Liver (tissue), 3 donors: ENCODE results near the gene GTF2H1.

ENCODE experiments used
- FOXA1 ChIP-seq: IDR thresholded peaks from 2 replicates; pipeline ENCODE4 v1.6.1; 2016; ENCODE audit warnings: antibody characterized with exemption
- FOXA2 ChIP-seq: IDR thresholded peaks from 2 replicates; pipeline ENCODE4 v1.6.1; 2016; ENCODE audit warnings: antibody characterized with exemption
- RAD21 ChIP-seq, 2 donors: IDR thresholded peaks; 2 replicates each; pipeline ENCODE4 v1.6.1; 2016; ENCODE audit warnings: antibody characterized with exemption in 2 of 2, mild to moderate bottlenecking in 2 of 2
- SP1 ChIP-seq: IDR thresholded peaks from 2 replicates; pipeline ENCODE4 v1.6.1; 2018; ENCODE audit warnings: antibody characterized with exemption, mild to moderate bottlenecking
- TAF1 ChIP-seq: conservative IDR thresholded peaks from 2 replicates; pipeline ENCODE4 v1.6.1; 2016; ENCODE audit warnings: antibody characterized with exemption, mild to moderate bottlenecking
- YY1 ChIP-seq: IDR thresholded peaks from 2 replicates; pipeline ENCODE4 v1.6.1; 2016; ENCODE audit warnings: antibody characterized with exemption, mild to moderate bottlenecking
- TF ChIP-seq, protein P1 (sequence below): fragments of 150-350 bp; IDR thresholded peaks from 2 replicates; pipeline ENCODE4 v1.5.1; 2017; ENCODE audit warnings: improper control_type of control experiment, low read depth, low read length; ENCODE audit not compliant: missing input control
- donor health status: healthy.
- donor health status: healthy.

DNA sequence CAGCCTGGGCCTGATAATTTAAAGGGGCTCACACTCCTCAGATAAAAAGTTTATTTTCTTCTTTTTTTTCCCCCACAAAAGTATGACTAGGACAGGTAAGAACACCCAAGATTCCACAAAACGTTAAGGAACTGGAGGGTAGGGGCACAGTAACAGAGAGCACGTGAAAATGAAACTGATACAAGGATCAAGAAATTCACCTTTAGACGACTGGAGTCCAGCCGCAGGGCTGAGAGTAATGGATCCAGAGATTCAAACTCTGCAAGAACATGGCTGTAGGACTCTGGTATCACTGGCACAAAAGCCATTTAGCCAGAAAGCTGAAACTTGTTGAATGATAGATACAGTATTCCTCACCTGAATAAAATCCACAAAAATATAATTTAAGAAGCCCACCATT is 4.8 kb upstream of the GTF2H1 start:
- TF ChIP-seq, protein P1, sequence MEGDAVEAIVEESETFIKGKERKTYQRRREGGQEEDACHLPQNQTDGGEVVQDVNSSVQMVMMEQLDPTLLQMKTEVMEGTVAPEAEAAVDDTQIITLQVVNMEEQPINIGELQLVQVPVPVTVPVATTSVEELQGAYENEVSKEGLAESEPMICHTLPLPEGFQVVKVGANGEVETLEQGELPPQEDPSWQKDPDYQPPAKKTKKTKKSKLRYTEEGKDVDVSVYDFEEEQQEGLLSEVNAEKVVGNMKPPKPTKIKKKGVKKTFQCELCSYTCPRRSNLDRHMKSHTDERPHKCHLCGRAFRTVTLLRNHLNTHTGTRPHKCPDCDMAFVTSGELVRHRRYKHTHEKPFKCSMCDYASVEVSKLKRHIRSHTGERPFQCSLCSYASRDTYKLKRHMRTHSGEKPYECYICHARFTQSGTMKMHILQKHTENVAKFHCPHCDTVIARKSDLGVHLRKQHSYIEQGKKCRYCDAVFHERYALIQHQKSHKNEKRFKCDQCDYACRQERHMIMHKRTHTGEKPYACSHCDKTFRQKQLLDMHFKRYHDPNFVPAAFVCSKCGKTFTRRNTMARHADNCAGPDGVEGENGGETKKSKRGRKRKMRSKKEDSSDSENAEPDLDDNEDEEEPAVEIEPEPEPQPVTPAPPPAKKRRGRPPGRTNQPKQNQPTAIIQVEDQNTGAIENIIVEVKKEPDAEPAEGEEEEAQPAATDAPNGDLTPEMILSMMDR = no peak
- TF ChIP-seq TAF1 (no peak), SP1 (no peak), FOXA2 (no peak), FOXA1 (no peak), YY1 (no peak), RAD21 (IDR thresholded peaks at IDR 0.05) (no peak)
